ENCODE measurements around the gene MRPS22. TPM values are rescaled to one million over a fixed set of nuclear protein-coding genes. Genes with fewer than 3 reads are reported as not detected.

The MRPS22 gene
- total and polyA plus RNA-seq, 9 of the 15 experiments (the other 6 are each of a cell fraction or from before 2014, with no cell fraction given): 148 to 397 (median 229) TPM

DNA sequence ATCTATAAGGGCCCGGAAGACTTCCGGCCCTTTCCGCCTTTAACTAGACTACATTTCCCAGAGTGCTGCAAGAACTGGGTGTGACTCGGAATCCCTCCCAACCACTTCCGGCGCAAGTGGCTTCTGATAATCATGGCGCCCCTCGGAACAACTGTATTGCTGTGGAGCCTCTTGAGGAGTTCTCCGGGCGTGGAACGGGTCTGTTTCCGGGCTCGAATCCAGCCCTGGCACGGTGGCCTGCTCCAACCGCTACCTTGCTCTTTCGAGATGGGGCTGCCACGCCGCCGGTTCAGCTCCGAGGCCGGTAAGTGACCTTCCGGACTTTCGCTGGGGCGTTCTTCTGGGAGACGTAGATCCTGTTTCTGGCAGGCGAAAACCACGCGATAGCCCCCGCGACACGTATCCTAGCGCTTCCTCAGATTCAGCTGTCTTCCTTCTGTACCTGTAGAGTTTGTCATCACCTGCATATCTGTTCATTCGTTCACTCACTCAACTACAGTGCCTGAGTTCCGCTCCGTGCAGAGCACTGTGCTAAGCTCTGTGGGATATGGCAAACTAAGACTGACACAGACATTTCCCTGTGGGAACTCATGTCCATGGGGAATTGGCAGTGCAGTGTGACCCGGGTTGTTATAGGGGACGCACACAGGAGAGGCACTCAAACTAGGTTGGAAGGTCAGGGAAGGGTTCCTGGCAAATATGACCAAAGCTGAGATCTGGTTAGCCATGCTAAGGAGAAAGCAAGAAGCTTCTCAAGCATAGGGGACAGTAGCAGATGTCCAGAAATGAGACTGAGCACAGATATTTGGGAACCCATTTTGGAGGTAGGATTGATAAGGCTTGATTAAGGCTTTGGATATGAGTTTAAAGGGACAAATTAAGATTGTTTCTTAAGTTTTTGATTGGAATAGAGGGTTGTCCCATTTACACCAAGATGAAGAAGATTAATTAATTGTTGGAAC is at the start of gene MRPS22 (continued):
- TF ChIP-seq NR0B1 (IDR thresholded peaks at IDR 0.05; ENCODE audit: partially characterized antibody) (no peak), TEAD2 (tag; IDR thresholded peaks at IDR 0.05) (no peak), ZBED1 (IDR thresholded peaks at IDR 0.05) (no peak), DPF2 (IDR thresholded peaks at IDR 0.05) (no peak), SAFB2 (IDR thresholded peaks at IDR 0.05; ENCODE audit: borderline replicate concordance, low read depth, low read length, severe bottlenecking) (no peak), RB1 (IDR thresholded peaks at IDR 0.05; ENCODE audit: low read depth) (peak; percentile 27; the same call in 1 of the 2 replicates), ELF1 (tag; IDR thresholded peaks at IDR 0.05) (peak; percentile 95), ZNF398 (CRISPR knock-in tag; IDR thresholded peaks at IDR 0.05) (no peak), RBM17 (IDR thresholded peaks at IDR 0.05; ENCODE audit: borderline replicate concordance, low read depth, low read length) (no peak), EP300 (IDR thresholded peaks at IDR 0.05; ENCODE audit: low read length) (no peak), ZBTB17 (CRISPR knock-in tag; IDR thresholded peaks at IDR 0.05) (peak; percentile 49; the same call in 1 of the 2 replicates), DDX20 (tag; IDR thresholded peaks at IDR 0.05; ENCODE audit: low read depth) (no peak), FOXO4 (CRISPR knock-in tag; IDR thresholded peaks at IDR 0.05) (no peak), POLR2B (IDR thresholded peaks at IDR 0.05; ENCODE audit: low read depth, partially characterized antibody) (peak; percentile 66)
- TF ChIP-seq, protein P1, sequence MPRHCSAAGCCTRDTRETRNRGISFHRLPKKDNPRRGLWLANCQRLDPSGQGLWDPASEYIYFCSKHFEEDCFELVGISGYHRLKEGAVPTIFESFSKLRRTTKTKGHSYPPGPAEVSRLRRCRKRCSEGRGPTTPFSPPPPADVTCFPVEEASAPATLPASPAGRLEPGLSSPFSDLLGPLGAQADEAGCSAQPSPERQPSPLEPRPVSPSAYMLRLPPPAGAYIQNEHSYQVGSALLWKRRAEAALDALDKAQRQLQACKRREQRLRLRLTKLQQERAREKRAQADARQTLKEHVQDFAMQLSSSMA (CRISPR knock-in tag; IDR thresholded peaks at IDR 0.05): no peak
- TF ChIP-seq, protein P2, sequence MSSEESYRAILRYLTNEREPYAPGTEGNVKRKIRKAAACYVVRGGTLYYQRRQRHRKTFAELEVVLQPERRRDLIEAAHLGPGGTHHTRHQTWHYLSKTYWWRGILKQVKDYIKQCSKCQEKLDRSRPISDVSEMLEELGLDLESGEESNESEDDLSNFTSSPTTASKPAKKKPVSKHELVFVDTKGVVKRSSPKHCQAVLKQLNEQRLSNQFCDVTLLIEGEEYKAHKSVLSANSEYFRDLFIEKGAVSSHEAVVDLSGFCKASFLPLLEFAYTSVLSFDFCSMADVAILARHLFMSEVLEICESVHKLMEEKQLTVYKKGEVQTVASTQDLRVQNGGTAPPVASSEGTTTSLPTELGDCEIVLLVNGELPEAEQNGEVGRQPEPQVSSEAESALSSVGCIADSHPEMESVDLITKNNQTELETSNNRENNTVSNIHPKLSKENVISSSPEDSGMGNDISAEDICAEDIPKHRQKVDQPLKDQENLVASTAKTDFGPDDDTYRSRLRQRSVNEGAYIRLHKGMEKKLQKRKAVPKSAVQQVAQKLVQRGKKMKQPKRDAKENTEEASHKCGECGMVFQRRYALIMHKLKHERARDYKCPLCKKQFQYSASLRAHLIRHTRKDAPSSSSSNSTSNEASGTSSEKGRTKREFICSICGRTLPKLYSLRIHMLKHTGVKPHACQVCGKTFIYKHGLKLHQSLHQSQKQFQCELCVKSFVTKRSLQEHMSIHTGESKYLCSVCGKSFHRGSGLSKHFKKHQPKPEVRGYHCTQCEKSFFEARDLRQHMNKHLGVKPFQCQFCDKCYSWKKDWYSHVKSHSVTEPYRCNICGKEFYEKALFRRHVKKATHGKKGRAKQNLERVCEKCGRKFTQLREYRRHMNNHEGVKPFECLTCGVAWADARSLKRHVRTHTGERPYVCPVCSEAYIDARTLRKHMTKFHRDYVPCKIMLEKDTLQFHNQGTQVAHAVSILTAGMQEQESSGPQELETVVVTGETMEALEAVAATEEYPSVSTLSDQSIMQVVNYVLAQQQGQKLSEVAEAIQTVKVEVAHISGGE (CRISPR knock-in tag; IDR thresholded peaks at IDR 0.05): peak; percentile 89 to 98 (median 90); a peak in 5 of 6 replicates
